Activated T-helper 1 cell treated with anti-CD3 and anti-CD28 coated beads, Interleukin-2, amount 50 U/mL, for 16 hours (primary cell): ENCODE results near the gene CEP57L1.

Source experiments
- DNase-seq, 2 donors: peaks; one replicate each; pipeline ENCODE4 v3.0.0-alpha.2; 2020; ENCODE audit warnings: low read depth in 1 of 2, low spot score in 1 of 2

CEP57L1 gene

DNA sequence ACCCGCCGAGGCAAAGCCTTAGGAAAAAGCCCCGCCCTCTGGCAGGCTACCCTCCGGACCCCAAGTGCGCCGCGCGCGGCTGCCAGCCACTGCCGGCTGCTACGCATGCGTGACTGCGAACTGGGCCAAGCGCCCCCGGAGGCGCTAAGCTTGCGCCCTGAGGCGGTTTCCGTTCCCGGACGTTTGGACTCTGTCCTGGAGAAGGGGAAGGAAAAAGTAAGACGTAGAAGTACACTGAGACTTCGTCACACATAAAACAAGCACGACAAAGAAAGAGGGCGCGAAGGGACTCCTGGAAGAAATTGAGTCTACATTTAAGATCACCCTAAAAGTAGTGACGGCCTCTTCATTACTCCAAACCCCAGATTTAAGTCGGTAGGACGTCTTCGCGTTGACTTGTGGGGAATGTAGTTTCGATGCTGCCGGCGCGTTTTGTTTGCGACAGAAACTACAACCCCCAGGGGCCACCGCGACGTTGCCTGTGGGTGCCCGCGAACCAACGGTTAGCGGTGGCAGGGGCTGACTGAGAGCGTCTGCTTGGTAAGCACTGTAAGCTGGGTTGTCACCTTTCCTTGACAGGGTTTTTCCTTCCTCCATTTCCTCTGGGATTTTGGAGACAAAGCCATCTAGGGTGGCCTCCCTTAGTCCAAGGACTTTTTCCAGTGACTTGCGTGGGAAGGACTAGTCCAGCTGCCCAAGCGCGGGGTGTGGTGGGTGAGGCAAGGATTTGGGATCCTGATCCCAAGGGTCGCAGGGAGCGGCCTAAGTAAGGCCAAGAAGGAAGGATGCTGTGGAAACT, at the start of gene CEP57L1:
Gene CEP57L1 (plus strand): TSS at position 472 of the 799 bp plus-strand sequence. CDS start 49,715 bp downstream, outside the sequence.
- peak; percentile 87 to 89 for DNase-seq

DNA sequence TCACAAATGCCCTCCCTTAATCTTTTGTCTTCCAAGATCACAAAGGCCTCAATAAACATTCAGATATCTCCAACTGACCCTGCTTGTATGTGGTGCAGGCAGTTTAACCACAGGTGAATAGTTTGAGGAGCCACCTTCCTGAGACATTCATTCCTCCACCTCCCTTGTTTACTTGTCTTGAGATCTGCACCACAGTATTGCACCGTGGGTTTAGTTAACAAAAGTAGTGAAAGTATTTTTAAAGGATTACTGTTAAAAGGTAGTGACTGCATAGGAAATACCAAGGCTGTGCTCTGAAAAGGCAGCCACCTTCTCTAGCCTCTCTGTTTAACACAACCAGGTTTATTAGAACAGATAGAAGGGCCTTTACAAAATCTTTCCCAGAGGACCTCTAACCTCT, 47.1 kb upstream of the CEP57L1 start:
- DNase-seq: no peak

DNA sequence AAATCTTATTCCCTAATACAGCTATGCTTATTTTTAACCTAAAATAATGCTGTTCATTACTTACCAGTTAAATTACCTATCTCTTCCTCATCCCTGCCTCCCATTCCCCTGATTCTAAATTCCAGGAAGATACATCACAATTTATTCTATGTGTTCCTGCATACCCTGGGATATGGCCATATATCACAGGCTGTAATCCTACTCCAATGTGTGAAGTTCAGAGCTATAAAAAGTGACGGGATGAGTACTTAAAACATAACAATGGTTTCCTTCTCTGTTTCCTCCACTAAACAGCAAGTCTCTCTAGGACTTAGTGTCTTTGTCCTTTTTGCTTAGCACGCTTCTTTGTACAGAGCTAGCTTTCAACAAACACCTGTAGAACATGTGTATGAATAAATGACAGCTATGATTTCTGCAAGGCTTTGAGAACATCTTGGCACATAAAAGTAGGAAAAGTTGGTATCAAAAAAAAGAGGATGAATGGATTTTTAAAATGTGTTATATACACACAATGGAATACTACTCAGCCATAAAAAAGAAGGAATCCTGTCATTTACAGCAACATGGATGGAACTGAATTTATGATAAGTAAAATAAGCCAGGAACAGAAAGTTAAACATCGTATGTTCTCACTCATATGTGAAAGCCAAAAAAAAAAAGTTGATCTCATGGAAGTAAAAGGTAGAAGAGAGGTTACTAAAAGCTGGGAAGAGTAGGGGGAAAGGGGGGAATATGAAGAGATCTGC, 46.5 kb upstream of the CEP57L1 start:
- DNase-seq: no peak

DNA sequence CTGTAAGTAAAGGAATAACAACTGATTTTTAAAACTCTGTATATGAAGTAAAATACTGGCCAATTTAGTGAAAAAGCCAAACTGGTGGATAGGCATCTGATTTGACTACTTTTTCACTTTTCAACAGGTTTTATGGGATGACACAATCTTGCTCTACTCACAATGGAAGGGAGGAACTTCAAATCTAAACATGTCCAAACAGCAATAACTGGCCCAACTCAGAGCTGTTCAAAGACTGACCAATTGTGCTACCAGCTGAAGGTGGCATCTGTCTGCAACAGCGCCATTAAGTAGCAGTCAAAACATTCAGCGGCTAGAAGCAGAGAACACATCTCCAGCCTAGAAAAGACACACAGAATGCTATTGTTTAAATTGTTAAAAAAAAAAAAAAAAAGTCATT, 45.3 kb upstream of the CEP57L1 start:
- no peak for DNase-seq

DNA sequence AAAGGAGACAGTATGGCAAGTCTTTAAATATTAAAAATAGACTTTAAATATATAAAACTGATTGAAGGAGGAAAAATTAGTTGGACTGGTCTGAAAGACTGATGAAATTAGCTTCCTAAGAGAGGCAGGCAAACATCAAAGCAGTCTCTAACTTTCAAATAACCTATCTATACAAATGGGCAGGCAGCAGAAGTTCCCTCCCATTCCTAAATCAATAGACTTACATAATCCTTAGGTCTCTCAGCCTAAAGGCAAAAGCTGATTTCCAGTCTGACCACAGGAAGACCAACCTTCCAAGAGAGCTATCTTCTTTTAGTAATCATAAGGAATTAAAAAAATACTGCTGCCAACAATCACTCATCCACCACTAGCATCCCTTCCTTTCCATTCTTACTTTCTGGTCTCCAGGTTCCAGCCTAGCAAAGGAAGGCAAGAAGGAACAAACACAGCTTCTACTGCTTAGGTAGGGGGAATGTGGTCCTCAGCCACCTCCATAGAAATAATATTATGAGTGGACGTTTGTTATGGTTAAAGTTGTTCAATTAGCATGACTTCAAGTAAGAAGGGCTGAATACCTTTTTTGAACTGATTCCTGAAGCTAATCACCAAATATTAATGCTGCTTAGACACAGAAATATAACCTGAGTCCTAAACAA, 44.7 kb upstream of the CEP57L1 start:
- DNase-seq: no peak

DNA sequence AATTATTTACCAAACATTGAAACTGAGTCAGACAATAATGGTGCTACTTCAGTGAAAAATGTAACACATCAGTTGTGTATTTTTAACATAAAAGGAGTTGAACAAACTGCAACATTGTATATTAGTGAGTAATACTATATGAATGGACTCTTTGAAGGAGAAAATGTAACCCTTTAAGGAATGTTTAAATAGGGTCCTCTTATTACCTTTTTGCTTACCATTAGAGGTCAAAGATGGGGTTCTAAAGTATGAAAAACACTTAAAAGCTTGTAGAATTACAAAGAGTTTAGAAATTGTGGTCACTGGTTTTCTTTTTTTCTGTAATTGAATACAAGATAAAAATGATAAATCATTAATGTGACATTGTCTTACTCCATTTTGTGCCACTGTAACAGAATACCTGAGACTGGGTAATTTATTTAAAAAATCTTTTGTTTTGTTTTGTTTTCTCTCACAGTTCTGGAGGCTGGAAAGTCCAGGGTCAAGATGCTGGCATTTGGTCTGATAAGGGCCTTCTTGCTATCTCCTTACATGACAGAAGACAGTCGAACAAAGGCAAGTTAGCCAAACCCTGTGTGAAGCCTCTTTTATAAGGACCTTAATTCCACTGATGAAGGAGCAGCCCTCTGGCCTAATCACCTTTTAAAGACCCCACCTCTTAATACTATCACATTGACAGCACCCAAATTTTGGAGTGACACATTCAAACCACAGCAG, 43.8 kb upstream of the CEP57L1 start:
- DNase-seq: no peak

DNA sequence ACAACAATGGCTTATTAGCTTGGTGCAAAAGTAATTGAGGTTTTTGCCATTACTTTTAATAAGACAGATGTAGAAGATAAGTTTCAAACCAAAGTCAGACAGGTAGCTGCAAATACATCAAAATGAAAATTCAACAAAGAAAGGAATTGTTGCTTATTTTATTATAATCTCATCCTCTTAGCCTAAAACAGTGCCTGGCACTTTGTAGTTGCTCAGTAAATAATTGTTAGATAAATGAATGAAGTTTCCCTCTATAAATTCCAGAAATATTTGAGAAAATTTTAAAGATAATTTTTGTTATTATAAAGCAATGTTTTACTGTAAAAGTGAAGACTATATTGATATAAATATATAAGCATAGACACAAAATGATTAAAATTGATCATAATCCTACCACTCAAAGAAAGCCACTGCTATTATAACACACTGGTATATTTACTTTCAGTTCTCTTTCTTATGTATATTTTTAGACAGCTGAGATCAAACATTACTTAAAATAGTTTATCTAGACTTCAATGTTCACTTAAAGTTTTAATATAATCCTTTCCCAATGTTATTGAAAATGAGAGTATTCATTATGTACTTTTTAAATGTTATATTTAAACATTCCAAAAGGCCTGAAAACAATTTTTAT, 43.2 kb upstream of the CEP57L1 start:
- DNase-seq: no peak

DNA sequence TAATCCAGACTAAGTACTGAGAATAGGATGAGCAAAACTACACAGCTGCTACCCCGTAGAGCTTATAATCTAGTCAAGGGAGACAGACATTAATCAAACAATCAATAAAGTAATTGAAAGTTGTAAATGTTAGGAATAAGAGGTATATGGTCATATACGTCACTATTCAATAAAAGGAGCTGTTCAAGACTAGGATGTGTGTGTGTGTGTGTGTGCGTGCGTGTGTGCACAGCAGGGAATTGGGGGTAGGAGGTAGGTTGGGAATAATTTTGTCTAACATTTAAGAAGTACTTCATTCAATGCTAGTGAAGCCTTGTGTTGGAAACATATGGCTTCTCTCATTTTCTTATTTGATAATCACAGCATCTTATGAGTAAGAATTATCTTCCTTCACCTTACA, 42.5 kb upstream of the CEP57L1 start:
- no peak for DNase-seq

DNA sequence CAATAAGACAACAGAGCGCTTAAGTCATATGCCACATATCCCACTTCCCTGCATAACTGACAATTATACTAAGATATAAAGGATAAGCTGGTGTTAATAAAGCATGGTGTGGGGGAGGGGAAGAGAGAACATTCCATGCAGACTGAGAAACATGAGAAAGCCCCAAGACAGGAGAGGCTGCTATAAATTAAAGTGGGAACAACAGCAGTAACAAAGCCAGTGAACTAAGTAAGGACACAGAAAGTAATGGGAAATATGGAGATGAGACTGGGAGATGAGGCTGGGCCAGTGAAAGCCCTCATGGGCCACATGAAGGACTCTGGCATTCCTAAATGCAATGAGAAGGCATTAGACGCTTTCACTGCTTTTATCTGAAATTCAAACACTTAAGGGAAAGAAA, 42.0 kb upstream of the CEP57L1 start:
- no peak for DNase-seq

DNA sequence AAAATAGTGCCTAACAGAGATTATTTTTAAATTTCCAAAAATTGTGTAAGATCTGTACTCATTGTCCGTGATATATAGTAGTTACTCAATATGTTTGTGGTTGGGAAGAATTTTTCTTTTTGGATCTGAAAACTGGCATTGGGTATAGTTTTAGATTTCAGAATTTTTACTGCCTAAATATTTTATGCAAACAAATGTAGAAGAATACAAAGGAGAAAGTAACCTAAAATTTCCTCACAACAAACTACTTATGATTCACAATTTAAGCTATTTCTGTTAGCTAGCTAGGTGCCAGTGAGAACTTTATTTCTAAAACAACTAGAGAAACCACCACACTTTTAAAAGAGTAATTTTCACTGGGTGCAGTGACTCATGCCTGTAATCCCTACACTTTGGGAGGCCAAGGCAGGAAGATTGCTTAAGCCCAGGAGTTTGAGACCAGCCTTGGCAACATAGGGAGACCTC, 39.5 kb upstream of the CEP57L1 start:
- no peak for DNase-seq

DNA sequence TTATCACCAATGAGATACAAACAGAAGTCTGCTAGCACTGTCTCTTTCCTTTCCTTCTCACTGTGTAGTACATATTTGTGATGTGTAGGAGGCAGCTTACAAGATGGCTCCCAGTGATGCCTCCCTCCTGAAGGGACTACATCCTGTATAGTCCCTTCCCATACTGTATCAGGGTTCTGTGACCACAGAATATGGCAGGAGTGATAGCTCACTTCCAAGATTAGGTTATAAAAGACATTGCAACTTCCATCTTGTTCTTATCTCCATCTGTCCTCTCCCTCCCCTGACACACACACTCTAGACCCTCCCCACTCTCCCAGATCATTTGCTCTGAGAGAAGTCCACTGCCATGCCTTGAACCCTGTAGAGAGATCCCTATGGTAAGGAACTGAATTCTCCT, 38.6 kb upstream of the CEP57L1 start:
- DNase-seq: no peak

DNA sequence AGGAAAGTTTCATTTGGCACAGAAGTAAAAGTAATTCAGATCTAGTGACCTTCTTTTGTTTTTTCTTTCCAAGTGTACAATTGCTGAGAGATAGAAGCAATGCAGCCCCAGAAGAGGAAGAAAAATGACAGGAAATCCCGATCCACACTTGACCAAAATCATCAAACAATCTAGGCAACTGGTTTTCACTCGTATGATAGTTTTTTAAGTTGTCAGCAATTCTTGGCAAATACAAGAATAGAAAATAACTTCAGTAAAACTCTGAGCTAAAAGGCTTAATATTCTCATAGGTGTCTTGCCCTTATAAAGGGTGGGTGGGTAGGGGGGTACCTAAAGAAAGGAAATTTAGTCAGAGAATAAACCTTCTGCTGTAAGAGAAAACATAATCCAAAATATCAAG, 36.7 kb upstream of the CEP57L1 start:
- DNase-seq: no peak

DNA sequence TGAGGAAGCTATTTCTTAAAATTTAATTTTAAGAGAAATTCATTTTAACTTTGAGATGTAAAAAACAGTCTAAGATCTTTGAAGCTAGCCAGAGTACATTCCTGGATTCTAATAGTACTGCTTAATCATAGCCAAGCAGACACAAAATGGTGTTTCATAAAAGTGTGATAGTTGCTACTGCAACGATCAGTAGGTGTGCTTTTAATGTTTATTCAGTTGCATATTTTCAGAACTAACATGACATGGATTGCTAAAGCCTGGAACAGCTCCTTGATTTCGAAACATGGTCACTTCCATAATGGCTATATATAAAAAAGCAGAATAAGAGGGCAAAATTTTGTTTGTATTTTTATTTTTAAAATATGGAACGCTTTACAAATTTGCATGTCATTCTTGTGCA, 36.2 kb upstream of the CEP57L1 start:
- DNase-seq: no peak

DNA sequence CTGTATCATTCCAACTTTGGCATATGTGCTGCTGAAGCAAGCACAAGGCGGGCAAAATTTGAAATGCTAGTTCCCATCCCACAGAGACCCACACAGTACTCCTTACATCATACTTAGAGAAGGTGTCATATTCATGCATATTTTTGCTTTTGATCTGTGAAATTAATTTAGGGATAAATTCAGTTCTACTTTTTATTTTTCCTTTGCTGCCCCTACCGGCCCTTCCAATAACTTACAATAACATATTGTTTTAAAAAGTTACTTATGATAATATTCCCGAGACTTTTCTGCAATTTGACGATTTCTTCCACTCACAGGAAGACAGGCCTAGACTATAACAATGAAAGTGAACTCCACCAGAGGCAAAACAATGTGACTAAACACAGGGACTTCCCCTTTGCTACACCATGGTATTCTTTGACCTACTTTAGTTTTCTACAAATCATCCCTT, 35.7 kb upstream of the CEP57L1 start:
- no peak for DNase-seq

DNA sequence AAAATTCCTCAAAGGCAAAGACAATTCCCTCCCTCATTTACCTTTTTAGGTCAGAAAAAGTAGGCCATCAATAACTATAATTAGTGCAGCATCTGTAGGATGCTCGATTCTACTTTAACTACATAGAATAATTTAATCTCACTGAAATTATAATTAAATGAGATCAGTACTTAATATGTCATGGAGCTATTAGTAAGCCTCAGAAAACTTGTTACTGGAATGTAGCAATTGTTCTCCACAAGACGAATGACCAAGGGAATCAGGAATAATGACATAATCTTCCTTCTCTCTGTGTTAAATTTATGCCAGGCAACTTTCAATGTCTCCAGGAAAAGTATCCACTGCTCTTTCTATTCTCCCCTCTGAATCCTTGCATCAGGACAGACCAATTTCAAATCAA, 34.7 kb upstream of the CEP57L1 start:
- DNase-seq: no peak

DNA sequence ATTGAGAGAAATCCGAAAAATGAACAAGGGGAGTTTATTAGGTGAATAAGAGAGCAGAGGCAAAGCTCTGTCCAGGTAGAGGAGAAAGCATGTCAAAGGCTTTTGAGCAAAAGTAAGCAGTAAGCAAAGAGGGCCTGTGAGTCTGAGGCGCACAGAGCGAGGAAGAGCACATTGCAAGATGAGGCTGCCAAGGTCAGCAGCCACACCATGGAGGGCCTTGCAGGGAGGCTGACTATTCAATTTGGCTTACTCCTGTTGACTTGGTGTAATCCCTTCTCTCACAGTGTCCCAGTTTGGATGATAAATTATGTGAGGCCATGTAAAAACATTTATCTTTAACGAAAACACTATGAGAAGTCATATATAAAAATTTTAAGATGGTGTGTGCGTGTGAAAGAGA, 33.1 kb upstream of the CEP57L1 start:
- DNase-seq: no peak

DNA sequence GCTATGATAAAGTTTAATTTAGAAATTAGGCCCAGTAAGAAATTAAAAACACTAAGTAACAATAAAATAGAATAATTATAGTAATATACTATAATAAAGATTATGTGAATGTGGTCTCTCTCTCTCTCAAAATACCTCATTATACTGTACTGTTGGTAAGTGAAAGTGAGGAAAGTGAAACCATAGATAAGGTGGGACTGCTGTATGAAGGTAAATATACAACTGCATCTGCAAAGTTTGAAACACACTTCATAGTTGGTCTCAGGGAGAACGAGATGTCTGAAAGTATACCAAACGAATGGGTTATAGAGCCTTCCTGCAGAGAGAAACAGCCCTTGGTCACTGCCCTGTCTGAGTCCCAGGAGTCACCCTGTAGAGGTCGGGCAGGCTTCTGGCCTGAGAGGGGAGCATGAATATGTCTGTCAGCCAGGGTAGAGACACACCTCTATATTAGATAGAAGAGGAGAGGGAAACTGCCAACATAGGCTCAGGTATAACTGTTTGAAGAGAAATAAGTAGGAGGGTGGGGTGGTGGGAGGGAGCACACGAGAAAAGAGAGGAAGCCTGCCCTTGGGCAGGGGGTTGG, 32.4 kb upstream of the CEP57L1 start:
- DNase-seq: no peak

DNA sequence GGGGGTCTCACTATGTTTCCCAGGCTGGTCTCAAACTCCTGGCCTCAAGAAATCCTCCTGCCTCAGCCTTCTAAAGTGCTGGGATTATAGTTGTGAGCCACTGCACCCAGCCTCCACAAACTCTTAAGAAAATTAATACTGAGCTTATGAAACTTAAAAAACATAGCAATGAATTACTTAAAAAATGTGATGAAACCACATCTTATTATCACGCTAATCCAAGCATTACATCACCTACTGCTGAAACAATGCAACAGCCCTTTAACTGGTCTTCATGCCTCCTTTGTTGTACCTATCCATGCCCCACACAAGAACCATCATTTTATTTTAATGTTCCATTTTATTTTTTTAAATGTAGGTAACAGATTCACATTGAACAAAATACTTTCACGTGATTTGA, 25.6 kb upstream of the CEP57L1 start:
- DNase-seq: no peak

DNA sequence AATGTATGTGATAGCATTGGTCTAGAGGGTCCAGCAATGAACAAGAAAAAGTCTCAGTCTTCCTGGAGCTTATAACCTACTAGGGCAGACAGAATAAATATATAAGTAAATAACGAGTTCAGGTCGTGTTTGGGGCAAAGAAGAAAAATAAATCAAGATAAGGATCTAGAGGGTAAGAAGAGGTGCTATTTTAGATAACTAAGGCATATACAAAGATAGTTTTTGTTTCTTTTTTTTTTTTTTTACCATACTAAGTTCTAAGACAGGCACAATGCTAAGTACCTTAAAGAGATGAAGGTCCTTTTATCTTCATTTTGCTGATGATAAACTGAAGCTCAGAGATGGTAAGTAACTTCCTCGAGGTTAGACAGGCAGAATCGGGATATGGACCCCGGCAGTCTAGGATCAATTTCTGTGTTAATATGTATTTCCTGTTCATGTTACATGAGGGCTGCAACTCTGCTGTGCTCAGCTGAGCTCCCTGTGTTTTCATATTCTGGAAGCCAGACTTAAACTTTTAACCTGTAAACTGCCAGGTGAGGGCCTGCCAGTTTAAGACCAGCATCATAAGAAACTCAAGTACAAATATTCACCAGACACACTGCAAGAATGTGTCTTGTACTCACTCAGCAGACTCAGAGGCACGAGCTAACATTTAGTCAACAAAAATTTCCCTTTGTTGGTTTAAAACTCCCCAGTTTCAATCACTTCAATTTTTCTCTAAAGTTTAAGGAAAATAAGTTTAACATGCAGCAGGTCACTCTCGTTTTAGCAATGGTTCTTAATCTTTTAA, 24.0 kb upstream of the CEP57L1 start:
- DNase-seq: no peak
